Measurements from ENCODE around the gene SLFN12L. TPM values are rescaled to one million over a fixed set of nuclear protein-coding genes. Genes with fewer than 3 reads are reported as not detected.
"Not testable (repeated sequence)": the region's sequence is repeated elsewhere in the genome, so short reads cannot be mapped to it uniquely, and the experiment has no call there.

Gene SLFN12L
- total and polyA plus RNA-seq, 12 donors, result 0.13 to 2.0 (median 0.50) TPM; not detected in 1

GRCh38 chr17:35510052-35510451, 27.4 kb downstream of the SLFN12L start:
- Histone ChIP-seq H3K9me3 (replicated peaks in 1 of 3) (no peaks in the 10 kb centered on the region), H3K36me3 (replicated peaks in 1 of 2) (no peaks in the 10 kb centered on the region), H3K27me3 (peaks cover 1% of the 10 kb centered on the region), H3K27ac (no peak overlapping the region), H3K4me1 (replicated peaks in 1 of 2) (no peaks in the 10 kb centered on the region), H3K4me3 (no peak overlapping the region)
- WGBS, 4 donors, result 70 to 89% (median 80%) methylated on average over 2 of the region's 2 CpGs
- intact Hi-C loops (cut with DNase I), result loop anchor here in 1 of 2 donors (10.0 kb wide), 1 partner anchor 325 kb away; no protein-coding TSS in a partner anchor
- TF ChIP-seq POLR2A (IDR thresholded peaks at IDR 0.05), result no peak
- TF ChIP-seq, protein P1, sequence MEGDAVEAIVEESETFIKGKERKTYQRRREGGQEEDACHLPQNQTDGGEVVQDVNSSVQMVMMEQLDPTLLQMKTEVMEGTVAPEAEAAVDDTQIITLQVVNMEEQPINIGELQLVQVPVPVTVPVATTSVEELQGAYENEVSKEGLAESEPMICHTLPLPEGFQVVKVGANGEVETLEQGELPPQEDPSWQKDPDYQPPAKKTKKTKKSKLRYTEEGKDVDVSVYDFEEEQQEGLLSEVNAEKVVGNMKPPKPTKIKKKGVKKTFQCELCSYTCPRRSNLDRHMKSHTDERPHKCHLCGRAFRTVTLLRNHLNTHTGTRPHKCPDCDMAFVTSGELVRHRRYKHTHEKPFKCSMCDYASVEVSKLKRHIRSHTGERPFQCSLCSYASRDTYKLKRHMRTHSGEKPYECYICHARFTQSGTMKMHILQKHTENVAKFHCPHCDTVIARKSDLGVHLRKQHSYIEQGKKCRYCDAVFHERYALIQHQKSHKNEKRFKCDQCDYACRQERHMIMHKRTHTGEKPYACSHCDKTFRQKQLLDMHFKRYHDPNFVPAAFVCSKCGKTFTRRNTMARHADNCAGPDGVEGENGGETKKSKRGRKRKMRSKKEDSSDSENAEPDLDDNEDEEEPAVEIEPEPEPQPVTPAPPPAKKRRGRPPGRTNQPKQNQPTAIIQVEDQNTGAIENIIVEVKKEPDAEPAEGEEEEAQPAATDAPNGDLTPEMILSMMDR (IDR thresholded peaks at IDR 0.05), result no peak
- no peak for DNase-seq

DNA sequence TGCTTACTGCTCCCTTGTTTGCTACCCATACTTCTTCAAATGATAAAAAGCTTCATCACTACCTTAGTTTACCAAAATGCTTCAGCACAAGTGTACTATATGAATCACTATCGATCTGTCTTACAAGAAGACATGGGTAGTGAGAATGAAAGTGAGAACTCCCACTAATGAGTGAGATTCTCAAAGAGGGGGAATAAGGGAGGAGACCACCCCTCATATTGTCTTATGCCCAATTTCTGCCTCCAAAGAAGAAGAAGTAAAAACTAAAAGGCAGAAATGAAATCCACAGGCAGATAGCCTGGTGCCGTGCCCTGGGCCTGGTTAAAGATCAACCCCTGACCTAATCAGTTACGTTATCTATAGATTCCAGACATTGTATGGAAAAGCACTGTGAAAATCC, 29.8 kb downstream of the SLFN12L start:
- H3K36me3 ChIP-seq (replicated peaks in 1 of 2); H3K27me3 ChIP-seq; H3K4me1 ChIP-seq (replicated peaks in 1 of 2); H3K27ac ChIP-seq; intact Hi-C loops (cut with DNase I); H3K4me3 ChIP-seq; DNase-seq; H3K9me3 ChIP-seq (replicated peaks in 1 of 3): not testable (repeated sequence)
- 55 to 69% (median 66%) methylated on average over 3 of the region's 3 CpGs for WGBS, 4 donors

- intact Hi-C loops (cut with DNase I), result no loop called here
- H3K36me3 ChIP-seq (replicated peaks in 1 of 2), result no peaks in the 10 kb centered on the region
- no peaks in the 10 kb centered on the region for H3K4me1 ChIP-seq (replicated peaks in 1 of 2)
- no peak overlapping the region for H3K27ac ChIP-seq
- 57 to 77% (median 63%) methylated on average over 2 of the region's 2 CpGs for WGBS, 4 donors
- TF ChIP-seq POLR2A (IDR thresholded peaks at IDR 0.05), result no peak
- H3K4me3 ChIP-seq, result no peak overlapping the region
- peaks cover 56% of the 10 kb centered on the region for H3K27me3 ChIP-seq
- no peak for DNase-seq
- no peaks in the 10 kb centered on the region for H3K9me3 ChIP-seq (replicated peaks in 1 of 3)
Measured at GRCh38 chr17:35499548-35499947, 37.9 kb downstream of the SLFN12L start.

GRCh38 chr17:35498448-35499178, 38.9 kb downstream of the SLFN12L start:
- Histone ChIP-seq H3K4me1 (replicated peaks in 1 of 2) (no peaks in the 10 kb centered on the region), H3K36me3 (replicated peaks in 1 of 2) (no peaks in the 10 kb centered on the region), H3K27ac (no peak overlapping the region), H3K27me3 (peaks cover 64% of the 10 kb centered on the region), H3K4me3 (no peak overlapping the region), H3K9me3 (replicated peaks in 1 of 3) (no peaks in the 10 kb centered on the region)
- 20 to 37% (median 28%) methylated on average over 9 to 12 of the region's 12 CpGs for WGBS, 4 donors
- TF ChIP-seq, protein P1 (IDR thresholded peaks at IDR 0.05), result no peak
- TF ChIP-seq POLR2A (IDR thresholded peaks at IDR 0.05), result no peak
- no peak for DNase-seq
- intact Hi-C loops (cut with DNase I), result no loop called here

DNA sequence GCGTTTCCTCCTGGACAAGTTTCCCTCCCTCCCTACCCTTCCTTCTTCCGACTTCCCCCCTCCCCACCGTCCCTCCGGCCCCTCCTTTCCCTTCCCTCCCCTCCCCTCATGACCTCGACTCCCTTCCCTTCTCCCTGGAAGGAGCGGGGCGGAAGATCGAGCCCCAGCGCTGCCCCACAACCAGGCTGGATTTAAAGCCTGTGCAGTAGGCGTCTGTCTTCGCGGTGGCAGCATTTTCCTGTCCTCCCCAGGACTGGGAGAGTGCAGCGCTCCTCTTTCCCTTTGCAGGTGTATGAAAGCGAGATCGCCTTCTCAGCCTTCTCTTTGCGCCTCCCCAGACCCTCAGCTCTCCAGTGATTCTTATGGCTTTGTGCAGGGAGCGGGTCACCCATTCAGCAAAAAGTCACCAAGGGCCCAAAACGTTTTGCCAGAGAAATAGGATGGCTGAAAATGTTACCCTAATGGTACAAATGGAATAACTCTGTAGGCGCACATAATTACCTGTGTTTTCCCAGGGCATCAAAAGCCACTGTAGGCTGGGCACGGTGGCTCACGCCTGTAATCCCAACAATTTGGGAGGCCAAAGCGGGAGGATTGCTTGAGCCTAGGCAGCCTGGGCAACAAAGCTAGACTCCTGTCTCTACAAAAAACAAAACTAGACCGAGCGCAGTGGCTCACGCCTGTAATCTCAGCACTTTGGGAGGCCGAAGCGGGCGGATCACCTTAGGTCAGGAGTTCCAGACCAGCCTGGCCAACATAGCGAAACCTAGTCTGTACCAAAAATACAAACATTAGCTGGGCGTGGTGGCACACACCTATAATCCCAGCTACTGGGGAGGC, 40.8 kb downstream of the SLFN12L start:
- H3K4me3 ChIP-seq, result no peak overlapping the region
- intact Hi-C loops (cut with DNase I), result no loop called here

More for the DNA sequence above, 40.8 kb downstream of the SLFN12L start:
- DNase-seq, result no peak
- peaks cover 79% of the 10 kb centered on the region for H3K27me3 ChIP-seq
- no peaks in the 10 kb centered on the region for H3K36me3 ChIP-seq (replicated peaks in 1 of 2)
- no peak overlapping the region for H3K27ac ChIP-seq
- TF ChIP-seq, protein P1 (IDR thresholded peaks at IDR 0.05), result no peak
- no peak for TF ChIP-seq POLR2A (IDR thresholded peaks at IDR 0.05)
- H3K9me3 ChIP-seq (replicated peaks in 1 of 3), result no peaks in the 10 kb centered on the region
- WGBS, 4 donors, result 19 to 28% (median 20%) methylated on average over 25 to 30 of the region's 30 CpGs
- no peaks in the 10 kb centered on the region for H3K4me1 ChIP-seq (replicated peaks in 1 of 2)
